ENCODE data around the gene ARRB2. TPM values are rescaled to one million over a fixed set of nuclear protein-coding genes. Genes with fewer than 3 reads are reported as not detected.

The ARRB2 gene
- 17.3 and 24.6 TPM in 2 replicates for polyA plus RNA-seq (2012; rRNA removed)
- polyA plus RNA-seq (2012; cell fraction: cytosol; rRNA removed), result 13.2 and 16.2 TPM in 2 replicates
- 30.4 and 40.1 TPM in 2 replicates for polyA plus RNA-seq (2012; cell fraction: nucleus; rRNA removed)

DNA sequence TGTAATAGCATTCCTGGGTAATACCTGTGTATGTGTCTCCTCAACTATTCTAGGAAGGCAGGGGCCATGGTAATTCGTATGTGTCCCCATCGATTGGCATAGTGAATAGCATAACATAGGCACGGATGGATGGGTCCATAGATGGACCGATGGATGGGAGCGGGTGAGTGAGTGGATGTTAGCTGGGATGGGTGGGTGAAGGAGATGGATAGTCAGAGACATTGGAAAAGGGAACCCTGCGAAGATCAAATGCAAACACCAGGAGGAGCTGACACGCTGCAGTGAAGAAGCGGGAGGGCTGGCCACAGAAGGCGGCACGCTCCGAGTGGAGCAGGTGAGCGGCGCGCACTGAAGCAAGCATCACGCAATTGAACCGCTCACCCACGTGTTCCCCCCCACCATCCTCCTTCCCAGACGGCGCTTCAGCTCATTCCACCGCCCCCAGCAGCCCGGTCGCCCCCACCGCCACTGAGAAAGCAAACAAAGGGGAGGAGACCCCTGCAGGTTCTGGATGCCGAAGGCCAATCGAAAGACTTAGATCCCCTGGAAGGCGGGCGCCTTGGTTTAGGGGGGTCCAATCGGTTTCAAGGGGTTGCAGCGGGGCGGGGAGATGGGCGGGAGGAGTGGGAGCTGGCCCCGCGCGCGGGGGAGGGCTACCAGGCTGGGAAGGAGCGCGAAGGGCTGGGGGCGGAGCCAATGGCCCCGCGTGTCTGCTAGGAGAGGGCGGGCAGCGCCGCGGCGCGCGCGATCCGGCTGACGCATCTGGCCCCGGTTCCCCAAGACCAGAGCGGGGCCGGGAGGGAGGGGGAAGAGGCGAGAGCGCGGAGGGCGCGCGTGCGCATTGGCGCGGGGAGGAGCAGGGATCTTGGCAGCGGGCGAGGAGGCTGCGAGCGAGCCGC, at the start of gene ARRB2:
TSS of gene ARRB2 (plus strand) at position 839 of the 899 bp plus-strand sequence. CDS start 90 bp downstream, outside the sequence.
- peaks cover 10% of the 10 kb centered on the region for H3F3A ChIP-seq (replicated peaks; ENCODE audit: insufficient read depth)
- no peaks in the 10 kb centered on the region for H4K20me1 ChIP-seq (ENCODE audit: insufficient read depth)
- peaks cover 5% of the 10 kb centered on the region; the same call in 1 of the 2 replicates for H3K79me2 ChIP-seq (ENCODE audit: insufficient read depth)
- H3K9me3 ChIP-seq, result no peaks in the 10 kb centered on the region
- peak within 1 kb of the TSS; percentile 86 for H2AFZ ChIP-seq (ENCODE audit: low read depth)
- ChIA-PET POLR2A (interaction anchor here (0.5 to 1.0 kb wide), 2 partner anchors 10 to 176 kb away, joined by 3 read pairs; no protein-coding TSS in a partner anchor), CTCF (interaction anchor here (0.6 to 3.8 kb wide), 15 partner anchors 8 to 193 kb away, joined by 3 to 20 read pairs (median 4); partner anchors contain the start of genes CHRNE, GLTPD2 and VMO1)
- H3K27ac ChIP-seq (ENCODE audit: low read depth in 2 of 2, low read length in 1 of 2), result peak within 1 kb of the TSS; percentile 62 to 76
- no peaks in the 10 kb centered on the region for H3K27me3 ChIP-seq (ENCODE audit: insufficient read depth)
- peak; percentile 99 for DNase-seq
- no peaks in the 10 kb centered on the region for H3K36me3 ChIP-seq (replicated peaks in 1 of 2; ENCODE audit: control insufficient read depth in 1 of 2, insufficient read depth in 2 of 2, low read length in 1 of 2)
- H3K9ac ChIP-seq, result peak within 1 kb of the TSS; percentile 61; the same call in 1 of the 2 replicates
- under 1% methylated on average over 45 of the region's 67 CpGs for WGBS (ENCODE audit: low lambda C conversion rate)
- peak within 1 kb of the TSS; percentile 92 for H3K4me2 ChIP-seq
- no peaks in the 10 kb centered on the region for H3K9me2 ChIP-seq
- peaks cover 0 to 20% of the 10 kb centered on the region in 2 experiments; a peak in 1 of 4 replicates for H3K4me1 ChIP-seq (ENCODE audit: control insufficient read depth in 1 of 2, insufficient read depth in 2 of 2, low read depth in 1 of 2, low read length in 1 of 2)
- H3K4me3 ChIP-seq (ENCODE audit: low read depth in 2 of 2, low read length in 1 of 2), result peak within 1 kb of the TSS; percentile 60 to 69
- TF ChIP-seq MXI1 (IDR thresholded peaks at IDR 0.05; ENCODE audit: low read depth, low read length), result peak; percentile 86
- 0 out of 2 replicates have a peak, but pooled peaks have one; percentile 29 for TF ChIP-seq POLR2AphosphoS5 (IDR thresholded peaks at IDR 0.05; ENCODE audit: low read depth, low read length)
- TF ChIP-seq, protein P1, sequence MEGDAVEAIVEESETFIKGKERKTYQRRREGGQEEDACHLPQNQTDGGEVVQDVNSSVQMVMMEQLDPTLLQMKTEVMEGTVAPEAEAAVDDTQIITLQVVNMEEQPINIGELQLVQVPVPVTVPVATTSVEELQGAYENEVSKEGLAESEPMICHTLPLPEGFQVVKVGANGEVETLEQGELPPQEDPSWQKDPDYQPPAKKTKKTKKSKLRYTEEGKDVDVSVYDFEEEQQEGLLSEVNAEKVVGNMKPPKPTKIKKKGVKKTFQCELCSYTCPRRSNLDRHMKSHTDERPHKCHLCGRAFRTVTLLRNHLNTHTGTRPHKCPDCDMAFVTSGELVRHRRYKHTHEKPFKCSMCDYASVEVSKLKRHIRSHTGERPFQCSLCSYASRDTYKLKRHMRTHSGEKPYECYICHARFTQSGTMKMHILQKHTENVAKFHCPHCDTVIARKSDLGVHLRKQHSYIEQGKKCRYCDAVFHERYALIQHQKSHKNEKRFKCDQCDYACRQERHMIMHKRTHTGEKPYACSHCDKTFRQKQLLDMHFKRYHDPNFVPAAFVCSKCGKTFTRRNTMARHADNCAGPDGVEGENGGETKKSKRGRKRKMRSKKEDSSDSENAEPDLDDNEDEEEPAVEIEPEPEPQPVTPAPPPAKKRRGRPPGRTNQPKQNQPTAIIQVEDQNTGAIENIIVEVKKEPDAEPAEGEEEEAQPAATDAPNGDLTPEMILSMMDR (IDR thresholded peaks at IDR 0.05), result peak; percentile 64
- peak; percentile 31; the same call in 1 of the 2 replicates for TF ChIP-seq RCOR1 (IDR thresholded peaks at IDR 0.05; ENCODE audit: low read length)
- TF ChIP-seq, protein P2, sequence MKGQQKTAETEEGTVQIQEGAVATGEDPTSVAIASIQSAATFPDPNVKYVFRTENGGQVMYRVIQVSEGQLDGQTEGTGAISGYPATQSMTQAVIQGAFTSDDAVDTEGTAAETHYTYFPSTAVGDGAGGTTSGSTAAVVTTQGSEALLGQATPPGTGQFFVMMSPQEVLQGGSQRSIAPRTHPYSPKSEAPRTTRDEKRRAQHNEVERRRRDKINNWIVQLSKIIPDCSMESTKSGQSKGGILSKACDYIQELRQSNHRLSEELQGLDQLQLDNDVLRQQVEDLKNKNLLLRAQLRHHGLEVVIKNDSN (IDR thresholded peaks at IDR 0.05; ENCODE audit: borderline replicate concordance, low read depth), result peak; percentile 35; the same call in 1 of the 2 replicates
- no peak for TF ChIP-seq FOXJ3 (CRISPR knock-in tag; IDR thresholded peaks at IDR 0.05)
- TF ChIP-seq, protein P3, sequence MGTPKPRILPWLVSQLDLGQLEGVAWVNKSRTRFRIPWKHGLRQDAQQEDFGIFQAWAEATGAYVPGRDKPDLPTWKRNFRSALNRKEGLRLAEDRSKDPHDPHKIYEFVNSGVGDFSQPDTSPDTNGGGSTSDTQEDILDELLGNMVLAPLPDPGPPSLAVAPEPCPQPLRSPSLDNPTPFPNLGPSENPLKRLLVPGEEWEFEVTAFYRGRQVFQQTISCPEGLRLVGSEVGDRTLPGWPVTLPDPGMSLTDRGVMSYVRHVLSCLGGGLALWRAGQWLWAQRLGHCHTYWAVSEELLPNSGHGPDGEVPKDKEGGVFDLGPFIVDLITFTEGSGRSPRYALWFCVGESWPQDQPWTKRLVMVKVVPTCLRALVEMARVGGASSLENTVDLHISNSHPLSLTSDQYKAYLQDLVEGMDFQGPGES (IDR thresholded peaks at IDR 0.05; ENCODE audit: low read depth, low read length), result peak; percentile 16; the same call in 1 of the 2 replicates
- TF ChIP-seq RAD21 (IDR thresholded peaks at IDR 0.05; ENCODE audit: low read length), result peak; percentile 63
- TF ChIP-seq EP300 (IDR thresholded peaks at IDR 0.05; ENCODE audit: borderline replicate concordance in 1 of 2, low read depth in 1 of 2, low read length in 1 of 2), result no peak
- TF ChIP-seq, protein P4, sequence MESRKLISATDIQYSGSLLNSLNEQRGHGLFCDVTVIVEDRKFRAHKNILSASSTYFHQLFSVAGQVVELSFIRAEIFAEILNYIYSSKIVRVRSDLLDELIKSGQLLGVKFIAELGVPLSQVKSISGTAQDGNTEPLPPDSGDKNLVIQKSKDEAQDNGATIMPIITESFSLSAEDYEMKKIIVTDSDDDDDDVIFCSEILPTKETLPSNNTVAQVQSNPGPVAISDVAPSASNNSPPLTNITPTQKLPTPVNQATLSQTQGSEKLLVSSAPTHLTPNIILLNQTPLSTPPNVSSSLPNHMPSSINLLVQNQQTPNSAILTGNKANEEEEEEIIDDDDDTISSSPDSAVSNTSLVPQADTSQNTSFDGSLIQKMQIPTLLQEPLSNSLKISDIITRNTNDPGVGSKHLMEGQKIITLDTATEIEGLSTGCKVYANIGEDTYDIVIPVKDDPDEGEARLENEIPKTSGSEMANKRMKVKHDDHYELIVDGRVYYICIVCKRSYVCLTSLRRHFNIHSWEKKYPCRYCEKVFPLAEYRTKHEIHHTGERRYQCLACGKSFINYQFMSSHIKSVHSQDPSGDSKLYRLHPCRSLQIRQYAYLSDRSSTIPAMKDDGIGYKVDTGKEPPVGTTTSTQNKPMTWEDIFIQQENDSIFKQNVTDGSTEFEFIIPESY (IDR thresholded peaks at IDR 0.05; ENCODE audit: borderline replicate concordance, low read depth), result no peak
- TF ChIP-seq TAF1 (IDR thresholded peaks at IDR 0.05; ENCODE audit: borderline replicate concordance, low read depth, low read length), result peak; percentile 21; the same call in 1 of the 2 replicates
- TF ChIP-seq SMC3 (IDR thresholded peaks at IDR 0.05; ENCODE audit: low read depth, low read length), result peak; percentile 55
- TF ChIP-seq, protein P5, sequence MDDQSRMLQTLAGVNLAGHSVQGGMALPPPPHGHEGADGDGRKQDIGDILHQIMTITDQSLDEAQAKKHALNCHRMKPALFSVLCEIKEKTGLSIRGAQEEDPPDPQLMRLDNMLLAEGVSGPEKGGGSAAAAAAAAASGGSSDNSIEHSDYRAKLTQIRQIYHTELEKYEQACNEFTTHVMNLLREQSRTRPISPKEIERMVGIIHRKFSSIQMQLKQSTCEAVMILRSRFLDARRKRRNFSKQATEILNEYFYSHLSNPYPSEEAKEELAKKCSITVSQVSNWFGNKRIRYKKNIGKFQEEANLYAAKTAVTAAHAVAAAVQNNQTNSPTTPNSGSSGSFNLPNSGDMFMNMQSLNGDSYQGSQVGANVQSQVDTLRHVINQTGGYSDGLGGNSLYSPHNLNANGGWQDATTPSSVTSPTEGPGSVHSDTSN (IDR thresholded peaks at IDR 0.05), result 0 out of 2 replicates have a peak, but pooled peaks have one; percentile 7
- TF ChIP-seq MEF2A (IDR thresholded peaks at IDR 0.05; ENCODE audit: borderline replicate concordance, low read depth), result no peak
- TF ChIP-seq, protein P6, sequence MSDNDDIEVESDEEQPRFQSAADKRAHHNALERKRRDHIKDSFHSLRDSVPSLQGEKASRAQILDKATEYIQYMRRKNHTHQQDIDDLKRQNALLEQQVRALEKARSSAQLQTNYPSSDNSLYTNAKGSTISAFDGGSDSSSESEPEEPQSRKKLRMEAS (IDR thresholded peaks at IDR 0.05; ENCODE audit: low read depth), result peak; percentile 67
- peak; percentile 21 for TF ChIP-seq CHD2 (IDR thresholded peaks at IDR 0.05; ENCODE audit: low read length, partially characterized antibody)
- TF ChIP-seq RFX5 (IDR thresholded peaks at IDR 0.05; ENCODE audit: low read length), result no peak; the same call in 1 of the 2 replicates
- TF ChIP-seq YY1 (IDR thresholded peaks at IDR 0.05; ENCODE audit: low read depth), result no peak
- TF ChIP-seq EZH2phosphoT487 (IDR thresholded peaks at IDR 0.05; ENCODE audit: borderline replicate concordance, low read depth), result no peak
- TF ChIP-seq GATA2 (CRISPR knock-in tag; IDR thresholded peaks at IDR 0.05), result no peak
- TF ChIP-seq GABPA (IDR thresholded peaks at IDR 0.05; ENCODE audit: low read depth), result no peak
- TF ChIP-seq NRF1 (IDR thresholded peaks at IDR 0.05; ENCODE audit: low read depth, low read length), result peak; percentile 84
- no peak for TF ChIP-seq RXRA (IDR thresholded peaks at IDR 0.05; ENCODE audit: borderline replicate concordance, low read depth)
- no peak for TF ChIP-seq JUND (IDR thresholded peaks at IDR 0.05)

Data from SK-N-SH (cell line).